ENCODE data around the gene KRTAP26-1. TPM values are rescaled to one million over a fixed set of nuclear protein-coding genes. Genes with fewer than 3 reads are reported as not detected.

KRTAP26-1 gene
- total RNA-seq, 1 donor from 2014 or later, result not detected

DNA sequence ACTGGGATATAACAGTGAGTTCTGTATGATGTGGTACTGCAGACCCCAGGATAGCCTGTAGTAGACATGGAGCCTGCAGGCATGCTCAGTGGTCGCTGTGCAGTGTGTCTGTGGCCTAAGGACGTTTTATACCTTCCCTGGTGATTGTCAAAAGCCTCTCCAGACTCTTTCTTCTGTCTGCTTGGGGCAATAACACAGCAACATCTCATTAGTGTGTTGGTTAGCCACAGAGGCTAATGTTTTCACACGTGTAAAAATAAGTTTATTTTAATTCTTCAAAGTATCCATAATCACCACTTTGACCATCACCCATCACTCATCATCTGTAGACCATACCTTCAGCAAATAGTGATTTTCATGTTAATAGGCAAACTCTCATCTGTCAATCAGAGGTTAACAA, 37.3 kb downstream of the KRTAP26-1 start, which contains the start of gene KRTAP24-1:
Gene KRTAP24-1, minus strand, starts transcription at position 101 of the 400 bp plus-strand sequence. Its CDS starts 18 bp downstream, at position 83.
- POLR2A ChIA-PET, result no interaction called here
- Mint-ChIP-seq H3K27me3 (no peaks in the 10 kb centered on the region), H3K36me3 (ENCODE audit: low read depth) (no peaks in the 10 kb centered on the region), H3K9me3 (peaks cover 2% of the 10 kb centered on the region), H3K27ac (no peak within 1 kb of the TSS), H3K4me3 (no peak within 1 kb of the TSS), H3K4me1 (no peaks in the 10 kb centered on the region)
- TF ChIP-seq CTCF (IDR thresholded peaks at IDR 0.05), result no peak
- ATAC-seq (ENCODE audit: low read depth), result no peak
- CTCF ChIA-PET, result no interaction called here
- intact Hi-C loops (cut with micrococcal nuclease), result no loop called here
- no peak for DNase-seq

DNA sequence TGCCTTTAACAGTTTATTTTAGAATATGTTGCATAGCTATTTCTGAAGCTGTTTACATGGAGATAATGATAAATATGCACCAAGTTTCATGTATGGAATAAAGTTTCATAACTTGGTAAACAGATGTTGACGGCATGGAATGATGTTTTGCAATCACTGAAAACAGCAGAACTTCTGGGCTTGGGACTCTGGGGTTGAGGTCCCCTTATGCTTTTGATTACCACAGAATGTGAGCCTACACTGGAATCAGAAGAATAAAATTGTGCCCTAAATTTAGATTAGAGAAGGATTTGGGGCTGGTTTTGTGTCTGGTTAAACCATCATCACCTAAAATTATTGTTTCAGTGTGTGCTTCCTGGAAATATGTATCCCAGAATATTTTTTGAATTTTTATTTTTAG, 48.5 kb downstream of the KRTAP26-1 start:
- H3K27me3 Mint-ChIP-seq, result no peaks in the 10 kb centered on the region
- ChIA-PET POLR2A (no interaction called here), CTCF (no interaction called here)
- no peak overlapping the region for H3K4me3 Mint-ChIP-seq
- ATAC-seq (ENCODE audit: low read depth) (no peak), DNase-seq (no peak)
- H3K27ac Mint-ChIP-seq, result no peak overlapping the region
- intact Hi-C loops (cut with micrococcal nuclease), result no loop called here
- H3K36me3 Mint-ChIP-seq (ENCODE audit: low read depth), result no peaks in the 10 kb centered on the region
- no peaks in the 10 kb centered on the region for H3K4me1 Mint-ChIP-seq
- H3K9me3 Mint-ChIP-seq, result peaks cover 7% of the 10 kb centered on the region
- no peak for TF ChIP-seq CTCF (IDR thresholded peaks at IDR 0.05)

GRCh38 chr21:30271156-30271555, 49.0 kb downstream of the KRTAP26-1 start:
- intact Hi-C loops (cut with micrococcal nuclease), result no loop called here
- ChIA-PET POLR2A (no interaction called here), CTCF (no interaction called here)
- Mint-ChIP-seq H3K36me3 (ENCODE audit: low read depth) (no peaks in the 10 kb centered on the region), H3K4me3 (no peak overlapping the region), H3K27me3 (no peaks in the 10 kb centered on the region), H3K27ac (no peak overlapping the region), H3K9me3 (peaks cover 7% of the 10 kb centered on the region), H3K4me1 (no peaks in the 10 kb centered on the region)
- TF ChIP-seq CTCF (IDR thresholded peaks at IDR 0.05), result no peak
- DNase-seq, result no peak
- no peak for ATAC-seq (ENCODE audit: low read depth)

GRCh38 chr21:30269803-30270530, 50.1 kb downstream of the KRTAP26-1 start:
- ATAC-seq (ENCODE audit: low read depth) (no peak), DNase-seq (no peak)
- TF ChIP-seq CTCF (IDR thresholded peaks at IDR 0.05), result no peak
- intact Hi-C loops (cut with micrococcal nuclease), result no loop called here
- H3K4me1 Mint-ChIP-seq, result no peaks in the 10 kb centered on the region
- no peak overlapping the region for H3K27ac Mint-ChIP-seq
- CTCF ChIA-PET, result no interaction called here
- no peaks in the 10 kb centered on the region for H3K27me3 Mint-ChIP-seq
- no peaks in the 10 kb centered on the region for H3K36me3 Mint-ChIP-seq (ENCODE audit: low read depth)
- H3K4me3 Mint-ChIP-seq, result no peak overlapping the region
- POLR2A ChIA-PET, result no interaction called here
- H3K9me3 Mint-ChIP-seq, result peaks cover 7% of the 10 kb centered on the region

Other genes starting within 250 kb of the KRTAP26-1 start
- not detected in 2 replicates for gene CLDN17, start 153.5 kb downstream of the KRTAP26-1 start, total RNA-seq
- not detected in 2 replicates for gene CLDN8, start 104.2 kb downstream of the KRTAP26-1 start, total RNA-seq
- gene KRTAP24-1, start 37.4 kb downstream of the KRTAP26-1 start, total RNA-seq, result not detected in 2 replicates
- gene KRTAP25-1, start 30.8 kb downstream of the KRTAP26-1 start, total RNA-seq, result not detected in 2 replicates
- gene KRTAP27-1, start 17.4 kb upstream of the KRTAP26-1 start, total RNA-seq, result not detected in 2 replicates
- gene KRTAP23-1, start 28.3 kb upstream of the KRTAP26-1 start, total RNA-seq, result not detected in 2 replicates
- gene KRTAP13-2, start 52.0 kb upstream of the KRTAP26-1 start, total RNA-seq, result not detected in 2 replicates
- not detected in 2 replicates for gene KRTAP13-1, start 75.7 kb upstream of the KRTAP26-1 start, total RNA-seq
- gene KRTAP13-3, start 105.6 kb upstream of the KRTAP26-1 start, total RNA-seq, result not detected in 2 replicates
- gene KRTAP13-4, start 109.9 kb upstream of the KRTAP26-1 start, total RNA-seq, result not detected in 2 replicates
- gene KRTAP15-1, start 120.0 kb upstream of the KRTAP26-1 start, total RNA-seq, result not detected in 2 replicates
- not detected in 2 replicates for gene KRTAP19-1, start 160.1 kb upstream of the KRTAP26-1 start, total RNA-seq
- not detected in 2 replicates for gene KRTAP19-2, start 167.1 kb upstream of the KRTAP26-1 start, total RNA-seq
- gene KRTAP19-3, start 171.7 kb upstream of the KRTAP26-1 start, total RNA-seq, result not detected in 2 replicates
- not detected in 2 replicates for gene KRTAP19-4, start 176.8 kb upstream of the KRTAP26-1 start, total RNA-seq
- not detected in 2 replicates for gene KRTAP19-5, start 181.8 kb upstream of the KRTAP26-1 start, total RNA-seq
- gene KRTAP19-6, start 221.5 kb upstream of the KRTAP26-1 start, total RNA-seq, result not detected in 2 replicates
- not detected in 2 replicates for gene KRTAP19-7, start 241.0 kb upstream of the KRTAP26-1 start, total RNA-seq